WTC11 (cell line): ENCODE results near the gene TRAF3IP3.

Source experiments
- ARID4B ChIP-seq: sonication (generic); formaldehyde crosslinking; IDR thresholded peaks from 2 replicates; pipeline ENCODE4 v1.8.0; 2023; ENCODE audit warnings: missing genetic modification reagents, mild to moderate bottlenecking, borderline replicate concordance
- ATF3 ChIP-seq: sonication (generic); formaldehyde crosslinking; conservative IDR thresholded peaks from 2 replicates; pipeline ENCODE4 v1.8.1; 2022; ENCODE audit warnings: mild to moderate bottlenecking, missing genetic modification reagents
- ATF6 ChIP-seq: sonication (generic); formaldehyde crosslinking; IDR thresholded peaks from 2 replicates; pipeline ENCODE4 v1.8.1; 2023; ENCODE audit warnings: mild to moderate bottlenecking, missing genetic modification reagents
- CTCF ChIP-seq: fragments of 200-600 bp; IDR thresholded peaks from 2 replicates; pipeline ENCODE4 v1.8.0; 2022; ENCODE audit warnings: antibody characterized with exemption
- ELF4 ChIP-seq: sonication (generic); formaldehyde crosslinking; IDR thresholded peaks from 2 replicates; pipeline ENCODE4 v1.8.1; 2022; ENCODE audit warnings: low read depth, mild to moderate bottlenecking, moderate library complexity, missing genetic modification reagents
- JAZF1 ChIP-seq: fragments of 250-450 bp; sonication (Bioruptor Pico); IDR thresholded peaks from 2 replicates; pipeline ENCODE4 v1.9.0; 2021; ENCODE audit warnings: moderate library complexity, mild to moderate bottlenecking, inconsistent platforms
- MAX ChIP-seq: sonication (generic); formaldehyde crosslinking; IDR thresholded peaks from 2 replicates; pipeline ENCODE4 v1.8.0; 2022; ENCODE audit warnings: mild to moderate bottlenecking, missing genetic modification reagents
- MLX ChIP-seq: sonication (generic); formaldehyde crosslinking; IDR thresholded peaks from 2 replicates; pipeline ENCODE4 v1.8.1; 2023; ENCODE audit warnings: mild to moderate bottlenecking, missing genetic modification reagents, moderate library complexity
- NFYB ChIP-seq: sonication (generic); formaldehyde crosslinking; conservative IDR thresholded peaks from 2 replicates; pipeline ENCODE4 v1.8.0; 2022; ENCODE audit warnings: low read depth, missing genetic modification reagents
- PRDM15 ChIP-seq: sonication (generic); formaldehyde crosslinking; IDR thresholded peaks from 2 replicates; pipeline ENCODE4 v1.8.0; 2022; ENCODE audit warnings: missing genetic modification reagents
- SMAD4 ChIP-seq: sonication (generic); formaldehyde crosslinking; IDR thresholded peaks from 2 replicates; pipeline ENCODE4 v1.8.0; 2022; ENCODE audit warnings: mild to moderate bottlenecking, missing genetic modification reagents
- USF2 ChIP-seq: sonication (generic); formaldehyde crosslinking; IDR thresholded peaks from 2 replicates; pipeline ENCODE4 v1.8.1; 2023; ENCODE audit warnings: mild to moderate bottlenecking, missing genetic modification reagents, moderate library complexity
- ZNF138 ChIP-seq: sonication (generic); formaldehyde crosslinking; conservative IDR thresholded peaks from 2 replicates; pipeline ENCODE4 v1.8.1; 2022; ENCODE audit warnings: mild to moderate bottlenecking, moderate library complexity, missing genetic modification reagents
- ZNF423 ChIP-seq: fragments of 250-450 bp; sonication (Bioruptor Pico); IDR thresholded peaks from 2 replicates; pipeline ENCODE4 v2.1.2; 2022; ENCODE audit warnings: mild to moderate bottlenecking, moderate library complexity

GRCh38 chr1:209815931-209816341, 60.1 kb downstream of the TRAF3IP3 start:
- no peak for TF ChIP-seq ELF4
- no peak for TF ChIP-seq CTCF
- no peak for TF ChIP-seq ARID4B (CRISPR knock-in tag)
- TF ChIP-seq MAX, result no peak
- no peak for TF ChIP-seq ATF3 (CRISPR knock-in tag)
- TF ChIP-seq ATF6 (CRISPR knock-in tag), result no peak
- no peak for TF ChIP-seq PRDM15 (CRISPR knock-in tag)
- no peak for TF ChIP-seq ZNF138 (CRISPR knock-in tag)
- no peak for TF ChIP-seq JAZF1
- TF ChIP-seq USF2, result no peak
- TF ChIP-seq ZNF423 (CRISPR knock-in tag), result no peak
- no peak for TF ChIP-seq NFYB
- no peak for TF ChIP-seq SMAD4
- TF ChIP-seq MLX (CRISPR knock-in tag), result no peak
